AG04450 (cell line): Measurements from ENCODE around the gene ST6GAL1. TPM values are rescaled to one million over a fixed set of nuclear protein-coding genes. Genes with fewer than 3 reads are reported as not detected.

ENCODE experiments used
- CTCF ChIA-PET: fragments of 300-600, 350-600 bp; formaldehyde crosslinking; extraction: SDS; loops from one replicate; lab custom pipeline; 2022; ENCODE audit warnings: antibody characterized with exemption, inconsistent platforms; lab: Charles Lee
- POLR2A ChIA-PET: fragments of 350-600 bp; formaldehyde crosslinking; extraction: SDS; loops from one replicate; lab custom pipeline; 2021; ENCODE audit warnings: antibody characterized with exemption, inconsistent platforms; lab: Yijun Ruan, JAX
- DNase-seq: peaks from one replicate; pipeline ENCODE4 v3.0.0-alpha.2; 2011; ENCODE audit warnings: low read depth, low spot score
- H3K27ac ChIP-seq: one replicate; pipeline ENCODE4 v1.5.1; 2012; ENCODE audit warnings: low read depth, low read length, control low read depth
- H3K27me3 ChIP-seq: one replicate; pipeline ENCODE4 v1.6.0; 2012; ENCODE audit warnings: low read length; ENCODE audit not compliant: control insufficient read depth, insufficient read depth
- H3K4me3 ChIP-seq: 2 replicates; pipeline ENCODE4 v1.5.1; 2011; ENCODE audit warnings: mild to moderate bottlenecking, low read depth, low read length, control low read depth
- H3K9me3 ChIP-seq: 2 replicates; pipeline ENCODE4 v1.5.1; 2012; ENCODE audit warnings: low read length; ENCODE audit not compliant: control insufficient read depth, insufficient read depth
- CTCF ChIP-seq: IDR thresholded peaks from 2 replicates; pipeline ENCODE4 v1.5.1; 2011; ENCODE audit warnings: low read depth, low read length, control low read depth, inconsistent platforms
- polyA plus RNA-seq: library from polyadenylated mRNA; depleted of rRNA; stranded (reverse); fragments of >200 nt; gene quantifications from 2 replicates; pipeline ENCODE4 v1.2.3, GENCODE V29; 2011

The ST6GAL1 gene
- polyA plus RNA-seq, 1 experiment, result 11.8 TPM

DNA sequence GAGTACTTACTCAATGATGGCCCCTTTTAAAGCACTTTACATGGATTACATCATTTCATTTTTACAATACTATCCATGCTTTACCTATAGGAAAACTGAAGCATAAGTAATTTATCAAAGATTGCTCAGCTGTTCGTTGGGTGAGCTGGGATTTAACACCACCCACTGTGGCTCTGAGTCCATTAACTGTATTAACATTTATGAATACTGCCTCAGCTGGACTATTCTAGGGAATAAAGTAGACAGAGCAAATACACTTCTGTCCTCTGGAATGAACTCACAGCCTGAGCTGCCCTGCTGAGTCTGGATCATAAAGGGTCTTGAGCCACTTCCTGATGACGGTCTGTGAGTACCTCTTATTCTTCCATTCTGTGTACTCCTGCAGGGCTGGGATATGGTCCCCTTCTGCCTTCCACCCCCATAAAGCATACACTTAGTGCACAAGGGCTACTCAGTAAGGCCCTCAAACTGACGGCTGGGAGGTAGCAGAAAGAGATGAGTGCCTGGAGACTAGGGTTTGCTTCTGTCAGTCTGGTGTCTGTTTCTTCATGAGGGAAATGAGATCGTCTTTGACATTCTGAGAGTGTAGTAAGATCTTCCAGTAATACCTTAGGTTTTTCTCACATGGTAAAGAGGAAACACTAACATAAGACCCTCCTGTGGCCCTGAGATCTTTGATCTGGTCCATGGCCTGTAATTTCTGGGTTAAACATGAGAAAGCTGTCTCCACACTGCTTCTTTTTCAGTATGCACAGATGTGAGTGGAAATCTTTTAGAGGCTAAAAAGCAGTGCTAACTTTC is 12.6 kb upstream of the ST6GAL1 start:
- POLR2A ChIA-PET, result no interaction called here
- TF ChIP-seq CTCF, result no peak
- Histone ChIP-seq H3K4me3 (no peak overlapping the region), H3K27ac (no peak overlapping the region), H3K9me3 (no peaks in the 10 kb centered on the region; the same call in 1 of the 2 replicates), H3K27me3 (peaks cover 17% of the 10 kb centered on the region)
- no peak for DNase-seq
- CTCF ChIA-PET, result interaction anchor here (1.1 kb wide), 1 partner anchor 249 kb away, joined by 3 read pairs; no protein-coding TSS in a partner anchor

GRCh38 chr3:186920301-186920700 is 10.0 kb upstream of the ST6GAL1 start:
- no peak for TF ChIP-seq CTCF
- H3K27ac ChIP-seq, result no peak overlapping the region
- DNase-seq, result no peak
- no peaks in the 10 kb centered on the region; the same call in 1 of the 2 replicates for H3K9me3 ChIP-seq
- no peak overlapping the region for H3K4me3 ChIP-seq
- ChIA-PET POLR2A (no interaction called here), CTCF (interaction anchor here (0.6 kb wide), 1 partner anchor 193 kb away, joined by 4 read pairs; no protein-coding TSS in a partner anchor)
- peaks cover 17% of the 10 kb centered on the region for H3K27me3 ChIP-seq

- H3K4me3 ChIP-seq, result no peak overlapping the region
- no peaks in the 10 kb centered on the region; the same call in 1 of the 2 replicates for H3K9me3 ChIP-seq
- no peak for TF ChIP-seq CTCF
- no peak overlapping the region for H3K27ac ChIP-seq
- no peak for DNase-seq
- CTCF ChIA-PET, result no interaction called here
- peaks cover 17% of the 10 kb centered on the region for H3K27me3 ChIP-seq
- POLR2A ChIA-PET, result no interaction called here
These were observed 9.5 kb upstream of the ST6GAL1 start for GRCh38 chr3:186920796-186921195.

DNA sequence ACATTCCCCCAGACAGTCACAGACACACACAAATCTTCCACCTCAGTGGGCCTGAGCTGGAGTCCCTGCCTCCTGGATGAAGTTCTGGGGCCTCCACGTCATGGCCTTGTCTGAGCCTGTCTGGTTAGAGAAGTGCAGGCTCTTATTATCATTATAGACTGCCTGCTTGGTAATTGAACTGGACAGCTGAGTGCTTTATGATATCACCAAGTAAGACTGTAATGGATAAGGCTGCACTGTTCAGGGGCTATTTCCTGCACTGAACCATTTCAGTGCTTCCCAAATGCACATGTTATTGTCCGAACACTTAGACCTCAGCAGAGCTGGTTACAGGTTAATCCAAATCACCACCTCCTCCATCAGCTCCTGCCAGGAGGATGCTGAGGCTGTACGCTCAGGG is 8.7 kb upstream of the ST6GAL1 start:
- Histone ChIP-seq H3K27ac (no peak overlapping the region), H3K9me3 (no peaks in the 10 kb centered on the region; the same call in 1 of the 2 replicates), H3K4me3 (no peak overlapping the region), H3K27me3 (peaks cover 11% of the 10 kb centered on the region)
- no peak for TF ChIP-seq CTCF
- DNase-seq, result no peak
- CTCF ChIA-PET, result no interaction called here
- POLR2A ChIA-PET, result no interaction called here

DNA sequence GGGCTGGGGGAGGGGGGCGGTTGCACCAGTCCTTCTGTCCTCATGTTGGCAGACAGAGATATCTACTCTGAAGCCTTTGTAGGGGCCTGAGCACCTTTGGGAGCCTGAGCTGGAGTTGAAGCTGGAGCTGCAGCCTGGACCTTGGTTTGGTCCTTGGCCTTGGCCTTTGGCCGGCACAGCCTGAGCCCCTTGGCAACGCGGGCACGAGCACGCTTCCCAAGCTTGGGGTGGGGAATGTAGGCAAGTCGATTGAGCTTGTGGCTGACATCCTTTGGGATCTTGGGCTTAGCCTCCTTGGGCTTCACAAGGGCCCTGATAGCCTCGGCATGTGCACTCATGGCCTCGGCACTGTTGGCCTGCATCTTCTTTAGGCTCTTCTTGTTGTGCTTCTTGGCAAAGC is 8.1 kb upstream of the ST6GAL1 start:
- ChIA-PET CTCF (interaction anchor here (1.1 kb wide), 1 partner anchor 100 kb away, joined by 3 read pairs; no protein-coding TSS in a partner anchor), POLR2A (no interaction called here)
- H3K9me3 ChIP-seq, result no peaks in the 10 kb centered on the region; the same call in 1 of the 2 replicates
- DNase-seq, result no peak
- no peak overlapping the region for H3K27ac ChIP-seq
- no peak for TF ChIP-seq CTCF
- peaks cover 12% of the 10 kb centered on the region for H3K27me3 ChIP-seq
- H3K4me3 ChIP-seq, result no peak overlapping the region
